Stimulated activated CD4-positive, alpha-beta T cell treated with anti-CD3 and anti-CD28 coated beads, Interleukin-1b, Interleukin-23, amount 100 ng/mL, for 24 hours (primary cell): ENCODE data around the gene OGFOD1.

Source experiments
- DNase-seq, 4 experiments: peaks; one replicate each; pipeline ENCODE4 v3.0.0-alpha.2; 2020; ENCODE audit warnings: low read depth in 4 of 4, low spot score in 1 of 4

Gene OGFOD1

GRCh38 chr16:56520251-56520577 is 68.9 kb downstream of the OGFOD1 start:
- no peak for DNase-seq

GRCh38 chr16:56525236-56525635 is 73.9 kb downstream of the OGFOD1 start:
- DNase-seq: no peak
